UCSD-AML1 (cell line): ENCODE measurements around the gene ACTL6B.

Source experiments
- DNase-seq: peaks from one replicate; lab custom pipeline; 2025; ENCODE audit not compliant: unreplicated experiment; lab: John Stamatoyannopoulos, UW

Gene ACTL6B

GRCh38 chr7:100602889-100603725, 53.1 kb downstream of the ACTL6B start:
- DNase-seq, result no peak

GRCh38 chr7:100600730-100601038, 55.6 kb downstream of the ACTL6B start:
- no peak for DNase-seq

- peak; percentile 12 for DNase-seq
Observed at GRCh38 chr7:100599911-100600729, 56.1 kb downstream of the ACTL6B start.

DNA sequence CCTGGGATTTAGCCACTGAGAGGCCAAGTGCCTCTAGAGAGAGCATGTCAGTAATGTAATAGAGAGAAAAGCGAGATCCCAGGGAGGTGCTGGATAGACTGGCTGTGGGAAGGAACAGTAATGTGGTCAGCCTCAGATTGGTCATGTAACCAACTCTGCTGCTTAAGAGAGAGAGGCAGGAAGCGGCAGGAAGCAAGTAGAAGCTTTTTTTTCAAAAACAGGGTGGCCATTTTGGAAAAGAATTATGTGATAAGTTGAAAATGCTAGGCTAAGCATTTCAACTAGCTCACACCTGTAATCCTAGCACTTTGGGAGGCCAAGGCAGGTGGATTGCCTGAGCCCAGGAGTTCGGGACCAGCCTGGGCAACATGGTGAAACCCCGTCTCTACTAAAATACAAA, 57.8 kb downstream of the ACTL6B start:
- peak; percentile 7 for DNase-seq

DNA sequence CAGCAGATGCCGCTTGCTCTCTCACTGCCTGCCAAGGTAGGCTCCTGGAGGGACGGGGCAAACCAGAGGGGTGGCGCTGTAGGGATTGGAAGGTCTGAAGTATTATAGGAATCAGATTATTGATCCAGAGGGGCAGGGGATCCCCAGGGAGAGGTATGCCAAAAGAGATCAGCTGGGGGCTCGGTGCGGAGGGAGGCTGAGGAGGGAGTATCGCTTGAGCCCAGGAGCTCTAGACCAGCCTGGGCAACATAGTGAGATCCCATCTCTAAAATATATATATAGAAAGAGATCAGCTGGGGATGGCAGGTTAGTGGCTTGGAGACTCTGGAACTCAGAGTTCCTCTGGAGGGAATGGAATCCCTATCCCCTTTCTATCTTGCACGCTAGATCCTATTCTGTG, 61.1 kb downstream of the ACTL6B start:
- DNase-seq, result no peak
